HepG2 (cell line): ENCODE measurements around the gene CLDND2. TPM values are rescaled to one million over a fixed set of nuclear protein-coding genes. Genes with fewer than 3 reads are reported as not detected.

Experiments
- AGO2 ChIP-seq: fragments of 200-400 bp; formaldehyde crosslinking; optimal IDR thresholded peaks from 2 replicates; pipeline ENCODE3; 2017; ENCODE audit warnings: mild to moderate bottlenecking, low read depth, low read length, moderate library complexity
- HNRNPL ChIP-seq: fragments of 200-400 bp; formaldehyde crosslinking; IDR thresholded peaks from 2 replicates; pipeline ENCODE4 v1.6.1; 2017; ENCODE audit warnings: mild to moderate bottlenecking, low read depth, low read length
- HNRNPLL ChIP-seq: fragments of 200-400 bp; formaldehyde crosslinking; IDR thresholded peaks from 2 replicates; pipeline ENCODE4 v1.6.1; 2017; ENCODE audit warnings: mild to moderate bottlenecking, low read depth, low read length; ENCODE audit not compliant: poor library complexity, severe bottlenecking
- MED1 ChIP-seq: sonication (generic); formaldehyde crosslinking; IDR thresholded peaks from 2 replicates; pipeline ENCODE4 v1.4.0; 2020; ENCODE audit warnings: missing genetic modification reagents
- MIER3 ChIP-seq: IDR thresholded peaks from 2 replicates; pipeline ENCODE4 v1.6.1; 2016; ENCODE audit warnings: missing compliant biosample characterization, borderline replicate concordance
- PCBP1 ChIP-seq: fragments of 200-400 bp; formaldehyde crosslinking; IDR thresholded peaks from 2 replicates; pipeline ENCODE4 v1.6.1; 2017; ENCODE audit warnings: mild to moderate bottlenecking, low read depth, low read length, borderline replicate concordance
- POLR2A ChIP-seq, 2 experiments: IDR thresholded peaks; 2 replicates each; pipeline ENCODE4 v1.6.1; 2011; ENCODE audit warnings: low read depth in 2 of 2, low read length in 2 of 2, mild to moderate bottlenecking in 1 of 2, moderate library complexity in 1 of 2; ENCODE audit not compliant: insufficient read depth in 1 of 2
- REL ChIP-seq: sonication (generic); formaldehyde crosslinking; conservative IDR thresholded peaks from 2 replicates; pipeline ENCODE4 v1.8.0; 2022; ENCODE audit warnings: mild to moderate bottlenecking, missing genetic modification reagents, moderate library complexity
- SAFB2 ChIP-seq: sonication (generic); formaldehyde crosslinking; IDR thresholded peaks from 2 replicates; pipeline ENCODE4 v1.5.1; 2020; ENCODE audit warnings: missing genetic modification reagents, low read depth, mild to moderate bottlenecking, borderline replicate concordance
- SMAD1 ChIP-seq: sonication (generic); formaldehyde crosslinking; IDR thresholded peaks from 2 replicates; pipeline ENCODE4 v1.4.0; 2020; ENCODE audit warnings: missing genetic modification reagents, low read depth, mild to moderate bottlenecking, borderline replicate concordance
- SMC3 ChIP-seq: IDR thresholded peaks from 2 replicates; pipeline ENCODE4 v1.6.1; 2011; ENCODE audit warnings: low read length, improper control_type of control experiment
- TEAD3 ChIP-seq: optimal IDR thresholded peaks from 2 replicates; pipeline ENCODE3; 2016; ENCODE audit warnings: borderline replicate concordance
- TFAP4 ChIP-seq: sonication (generic); IDR thresholded peaks from 2 replicates; pipeline ENCODE4 v1.6.1; 2016; ENCODE audit warnings: low read depth, borderline replicate concordance
- ZC3H13 ChIP-seq: sonication (generic); formaldehyde crosslinking; IDR thresholded peaks from 2 replicates; pipeline ENCODE4 v1.8.1; 2023; ENCODE audit warnings: mild to moderate bottlenecking, missing genetic modification reagents, moderate library complexity
- ZNF605 ChIP-seq: sonication (generic); formaldehyde crosslinking; IDR thresholded peaks from 2 replicates; pipeline ENCODE4 v1.8.0; 2022; ENCODE audit warnings: mild to moderate bottlenecking, missing genetic modification reagents
- ZNF766 ChIP-seq: sonication (generic); formaldehyde crosslinking; IDR thresholded peaks from 2 replicates; pipeline ENCODE4 v1.5.0; 2020; ENCODE audit warnings: missing genetic modification reagents, borderline replicate concordance
- ZNF878 ChIP-seq: sonication (generic); formaldehyde crosslinking; IDR thresholded peaks from 2 replicates; pipeline ENCODE4 v1.8.1; 2023; ENCODE audit warnings: mild to moderate bottlenecking, missing genetic modification reagents, moderate library complexity
- ZNF883 ChIP-seq: sonication (generic); formaldehyde crosslinking; IDR thresholded peaks from 2 replicates; pipeline ENCODE4 v1.5.1; 2020; ENCODE audit warnings: mild to moderate bottlenecking, missing genetic modification reagents; ENCODE audit errors: not compliant biosample characterization
- polyA plus RNA-seq, 8 experiments: library from polyadenylated mRNA; depleted of rRNA in 3 of 8; stranded (reverse) in 7 of 8; unstranded in 1 of 8; fragments of >200 nt; fragmentation: Illumina TruSeq in 4 of 8; extraction: Trizol in 4 of 8; gene quantifications; 2 replicates each; pipeline versions ENCODE4 v1.2.1 to v1.2.3, GENCODE V29; 2011 to 2016; ENCODE audit warnings: low read depth in 4 of 8, missing spikeins in 1 of 8, mixed read lengths in 1 of 8; ENCODE audit not compliant: insufficient read depth in 1 of 8
- total RNA-seq, 5 experiments: library from RNA; depleted of rRNA; stranded (reverse); fragments of >200 nt; fragmentation: Illumina TruSeq; extraction: Trizol; gene quantifications; 2 replicates each; pipeline ENCODE4 v1.2.3, GENCODE V29; 2016; ENCODE audit warnings: low read depth in 1 of 5
- TF ChIP-seq, protein P1 (sequence below): sonication (generic); formaldehyde crosslinking; IDR thresholded peaks from 2 replicates; pipeline ENCODE4 v1.5.1; 2020; ENCODE audit warnings: mild to moderate bottlenecking, missing genetic modification reagents, moderate library complexity
- TF ChIP-seq, protein P2 (sequence below): sonication (generic); formaldehyde crosslinking; IDR thresholded peaks from 2 replicates; pipeline ENCODE4 v1.8.1; 2023; ENCODE audit warnings: missing genetic modification reagents, inconsistent platforms, borderline replicate concordance
- TF ChIP-seq, protein P3 (sequence below): sonication (generic); formaldehyde crosslinking; IDR thresholded peaks from 2 replicates; pipeline ENCODE4 v1.5.0; 2020; ENCODE audit warnings: missing genetic modification reagents

CLDND2 gene
- total and polyA plus RNA-seq, 2 of the 13 experiments (the other 11 are each of a cell fraction or from before 2014, with no cell fraction given), result 0.84 to 1.8 TPM

DNA sequence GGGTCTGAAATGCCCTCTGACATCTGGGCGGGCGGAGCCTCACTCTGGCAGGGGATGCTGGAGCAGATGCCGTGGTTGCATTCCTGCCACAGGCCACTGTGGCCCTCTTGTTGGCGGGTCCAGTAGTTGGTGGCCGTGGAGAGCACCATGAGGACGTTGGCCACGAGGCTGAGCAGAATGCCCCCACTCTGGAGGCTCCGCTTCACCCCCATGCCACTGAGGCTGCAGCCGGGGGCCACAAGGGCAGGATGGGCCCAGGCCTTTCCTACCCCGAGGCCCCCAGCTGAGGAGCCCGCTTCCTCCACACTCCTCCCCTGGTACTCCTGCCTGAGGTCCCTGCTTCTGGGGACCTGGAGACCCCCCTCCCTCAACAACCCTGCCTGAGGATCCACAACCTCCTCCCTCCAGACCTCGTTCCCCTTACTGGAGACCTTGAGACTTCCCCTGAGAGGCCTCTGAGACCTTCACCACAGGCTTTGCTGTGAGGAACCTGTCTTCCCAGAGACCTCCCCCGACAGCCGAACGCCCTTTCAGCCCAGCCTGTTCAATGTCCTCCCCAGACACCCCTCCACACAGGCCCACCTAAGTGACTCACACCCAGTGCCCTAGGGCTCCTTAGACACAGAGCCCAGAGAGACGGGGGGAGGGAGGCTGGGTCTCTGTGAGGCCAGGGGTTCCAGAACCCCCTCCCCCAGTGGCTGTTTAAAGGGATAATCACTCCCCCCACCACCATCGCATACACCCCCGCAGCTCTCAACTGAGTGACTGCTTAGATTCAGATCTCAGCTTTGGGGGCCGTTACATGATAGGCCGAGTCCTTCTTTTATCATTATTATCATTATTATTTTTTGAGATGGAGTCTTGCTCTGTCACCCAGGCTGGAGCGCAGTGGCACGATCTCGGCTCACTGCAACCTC lies at the start of gene CLDND2 (continued):
- peak; percentile 2; the same call in 1 of the 2 replicates for TF ChIP-seq SMAD1 (CRISPR knock-in tag)
- peak; percentile 19 for TF ChIP-seq HNRNPLL
- peak; percentile 21 for TF ChIP-seq AGO2
- TF ChIP-seq ZNF605 (CRISPR knock-in tag), result peak; percentile 10; the same call in 1 of the 2 replicates
- no peak for TF ChIP-seq SMC3
- TF ChIP-seq ZNF883 (CRISPR knock-in tag), result no peak
- TF ChIP-seq, protein P1, sequence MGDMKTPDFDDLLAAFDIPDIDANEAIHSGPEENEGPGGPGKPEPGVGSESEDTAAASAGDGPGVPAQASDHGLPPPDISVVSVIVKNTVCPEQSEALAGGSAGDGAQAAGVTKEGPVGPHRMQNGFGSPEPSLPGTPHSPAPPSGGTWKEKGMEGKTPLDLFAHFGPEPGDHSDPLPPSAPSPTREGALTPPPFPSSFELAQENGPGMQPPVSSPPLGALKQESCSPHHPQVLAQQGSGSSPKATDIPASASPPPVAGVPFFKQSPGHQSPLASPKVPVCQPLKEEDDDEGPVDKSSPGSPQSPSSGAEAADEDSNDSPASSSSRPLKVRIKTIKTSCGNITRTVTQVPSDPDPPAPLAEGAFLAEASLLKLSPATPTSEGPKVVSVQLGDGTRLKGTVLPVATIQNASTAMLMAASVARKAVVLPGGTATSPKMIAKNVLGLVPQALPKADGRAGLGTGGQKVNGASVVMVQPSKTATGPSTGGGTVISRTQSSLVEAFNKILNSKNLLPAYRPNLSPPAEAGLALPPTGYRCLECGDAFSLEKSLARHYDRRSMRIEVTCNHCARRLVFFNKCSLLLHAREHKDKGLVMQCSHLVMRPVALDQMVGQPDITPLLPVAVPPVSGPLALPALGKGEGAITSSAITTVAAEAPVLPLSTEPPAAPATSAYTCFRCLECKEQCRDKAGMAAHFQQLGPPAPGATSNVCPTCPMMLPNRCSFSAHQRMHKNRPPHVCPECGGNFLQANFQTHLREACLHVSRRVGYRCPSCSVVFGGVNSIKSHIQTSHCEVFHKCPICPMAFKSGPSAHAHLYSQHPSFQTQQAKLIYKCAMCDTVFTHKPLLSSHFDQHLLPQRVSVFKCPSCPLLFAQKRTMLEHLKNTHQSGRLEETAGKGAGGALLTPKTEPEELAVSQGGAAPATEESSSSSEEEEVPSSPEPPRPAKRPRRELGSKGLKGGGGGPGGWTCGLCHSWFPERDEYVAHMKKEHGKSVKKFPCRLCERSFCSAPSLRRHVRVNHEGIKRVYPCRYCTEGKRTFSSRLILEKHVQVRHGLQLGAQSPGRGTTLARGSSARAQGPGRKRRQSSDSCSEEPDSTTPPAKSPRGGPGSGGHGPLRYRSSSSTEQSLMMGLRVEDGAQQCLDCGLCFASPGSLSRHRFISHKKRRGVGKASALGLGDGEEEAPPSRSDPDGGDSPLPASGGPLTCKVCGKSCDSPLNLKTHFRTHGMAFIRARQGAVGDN (CRISPR knock-in tag), result peak; percentile 59
- TF ChIP-seq MED1 (CRISPR knock-in tag), result 0 out of 2 replicates have a peak, but pooled peaks have one; percentile 14
- TF ChIP-seq REL (CRISPR knock-in tag), result 0 out of 2 replicates have a peak, but pooled peaks have one; percentile 6
- TF ChIP-seq MIER3, result no peak
- TF ChIP-seq PCBP1, result 0 out of 2 replicates have a peak, but pooled peaks have one; percentile 21
- TF ChIP-seq ZNF766 (CRISPR knock-in tag), result no peak
- 0 out of 2 replicates have a peak, but pooled peaks have one; percentile 5 for TF ChIP-seq TFAP4
- TF ChIP-seq POLR2A (IDR thresholded peaks at IDR 0.05; ENCODE audit: insufficient read depth in 1 of 2, low read depth in 2 of 2, low read length in 2 of 2), result peak in 1 of 2 experiments; percentile 32; a peak in 1 of 4 replicates
- peak; percentile 18; the same call in 1 of the 2 replicates for TF ChIP-seq ZC3H13
- TF ChIP-seq TEAD3 (CRISPR knock-in tag), result peak; percentile 6
- peak; percentile 8; the same call in 1 of the 2 replicates for TF ChIP-seq SAFB2 (CRISPR knock-in tag)
- TF ChIP-seq HNRNPL, result 0 out of 2 replicates have a peak, but pooled peaks have one; percentile 44
- no peak for TF ChIP-seq ZNF878 (CRISPR knock-in tag)
- TF ChIP-seq, protein P2, sequence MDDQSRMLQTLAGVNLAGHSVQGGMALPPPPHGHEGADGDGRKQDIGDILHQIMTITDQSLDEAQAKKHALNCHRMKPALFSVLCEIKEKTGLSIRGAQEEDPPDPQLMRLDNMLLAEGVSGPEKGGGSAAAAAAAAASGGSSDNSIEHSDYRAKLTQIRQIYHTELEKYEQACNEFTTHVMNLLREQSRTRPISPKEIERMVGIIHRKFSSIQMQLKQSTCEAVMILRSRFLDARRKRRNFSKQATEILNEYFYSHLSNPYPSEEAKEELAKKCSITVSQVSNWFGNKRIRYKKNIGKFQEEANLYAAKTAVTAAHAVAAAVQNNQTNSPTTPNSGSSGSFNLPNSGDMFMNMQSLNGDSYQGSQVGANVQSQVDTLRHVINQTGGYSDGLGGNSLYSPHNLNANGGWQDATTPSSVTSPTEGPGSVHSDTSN (CRISPR knock-in tag), result 0 out of 2 replicates have a peak, but pooled peaks have one; percentile 9
- TF ChIP-seq, protein P3, sequence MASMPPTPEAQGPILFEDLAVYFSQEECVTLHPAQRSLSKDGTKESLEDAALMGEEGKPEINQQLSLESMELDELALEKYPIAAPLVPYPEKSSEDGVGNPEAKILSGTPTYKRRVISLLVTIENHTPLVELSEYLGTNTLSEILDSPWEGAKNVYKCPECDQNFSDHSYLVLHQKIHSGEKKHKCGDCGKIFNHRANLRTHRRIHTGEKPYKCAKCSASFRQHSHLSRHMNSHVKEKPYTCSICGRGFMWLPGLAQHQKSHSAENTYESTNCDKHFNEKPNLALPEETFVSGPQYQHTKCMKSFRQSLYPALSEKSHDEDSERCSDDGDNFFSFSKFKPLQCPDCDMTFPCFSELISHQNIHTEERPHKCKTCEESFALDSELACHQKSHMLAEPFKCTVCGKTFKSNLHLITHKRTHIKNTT, result no peak
